ENCODE measurements around the gene NPAS2.

Gene NPAS2

GRCh38 chr2:100976061-100976460, 156.1 kb downstream of the NPAS2 start:
- DNase-seq, result no peak

- no peak for DNase-seq
These were observed 156.9 kb downstream of the NPAS2 start for GRCh38 chr2:100976645-100977391.

- DNase-seq, result no peak
These were observed 157.6 kb downstream of the NPAS2 start for GRCh38 chr2:100977511-100977910.

GRCh38 chr2:100978582-100979191, 158.7 kb downstream of the NPAS2 start:
- DNase-seq, result no peak

GRCh38 chr2:100980046-100980445, 160.1 kb downstream of the NPAS2 start:
- DNase-seq, result no peak

- no peak for DNase-seq
These were observed 161.1 kb downstream of the NPAS2 start for GRCh38 chr2:100981011-100981410.

- no peak for DNase-seq
These were observed 162.5 kb downstream of the NPAS2 start for GRCh38 chr2:100982431-100982861.

GRCh38 chr2:100983201-100983600, 163.3 kb downstream of the NPAS2 start:
- no peak for DNase-seq

- no peak for DNase-seq
These were observed 163.9 kb downstream of the NPAS2 start for GRCh38 chr2:100983684-100984310.

- peak; percentile 71 for DNase-seq
These were observed 165.0 kb downstream of the NPAS2 start for GRCh38 chr2:100984892-100985307.

- DNase-seq, result no peak
These were observed 166.2 kb downstream of the NPAS2 start for GRCh38 chr2:100986157-100986556.

GRCh38 chr2:100987536-100987935, 167.6 kb downstream of the NPAS2 start:
- no peak for DNase-seq

GRCh38 chr2:100987974-100988373, 168.0 kb downstream of the NPAS2 start:
- no peak for DNase-seq

- no peak for DNase-seq
These were observed 168.9 kb downstream of the NPAS2 start for GRCh38 chr2:100988630-100989417.

- DNase-seq, result no peak
These were observed 169.7 kb downstream of the NPAS2 start for GRCh38 chr2:100989666-100990065.

- no peak for DNase-seq
These were observed 170.2 kb downstream of the NPAS2 start for GRCh38 chr2:100990166-100990565.

GRCh38 chr2:100990650-100991403, 170.9 kb downstream of the NPAS2 start:
- no peak for DNase-seq

- no peak for DNase-seq
These were observed 171.4 kb downstream of the NPAS2 start for GRCh38 chr2:100991404-100991773.

- no peak for DNase-seq
These were observed 172.3 kb downstream of the NPAS2 start for GRCh38 chr2:100992262-100992661.

GRCh38 chr2:100993294-100993693, 173.4 kb downstream of the NPAS2 start:
- no peak for DNase-seq

GRCh38 chr2:100995309-100996075, 175.6 kb downstream of the NPAS2 start:
- no peak for DNase-seq

Data from hematopoietic multipotent progenitor cell treated with erythropoietin and hydrocortisone succinate and interleukin-3 and kit ligand, for 8 days (in vitro differentiated cells).